ENCODE data around the gene PCMT1.

PCMT1 gene

DNA sequence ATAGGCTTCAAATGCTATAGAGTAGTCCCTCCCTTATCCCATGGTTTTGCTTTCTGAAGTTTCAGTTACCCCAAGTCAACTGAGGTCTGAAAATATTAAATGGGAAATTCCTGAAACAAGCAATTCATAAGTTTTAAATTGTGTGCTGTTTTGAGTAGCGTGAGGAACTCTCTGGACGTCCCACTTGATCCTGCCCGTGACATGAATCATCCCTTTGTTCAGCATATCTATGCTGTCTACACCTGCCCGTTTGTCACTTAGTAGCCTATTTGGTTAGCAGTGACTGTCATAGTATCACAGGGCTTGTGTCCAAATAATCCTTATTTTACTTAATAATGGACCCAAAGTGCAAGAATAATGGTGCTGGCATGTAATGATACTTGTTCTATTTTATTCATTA is 5.0 kb downstream of the PCMT1 start:
- no peak for DNase-seq (ENCODE audit: low read depth in 1 of 2, low spot score in 1 of 2)
- in situ Hi-C loops (cut with HindIII; ENCODE audit: low pct_unique_long_range_greater_than_20kb, low sequenced_read_pairs) = no loop called here
- no peak for TF ChIP-seq JUND (IDR thresholded peaks at IDR 0.05; ENCODE audit: low read depth)

- no peak for TF ChIP-seq JUND (IDR thresholded peaks at IDR 0.05; ENCODE audit: low read depth)
- in situ Hi-C loops (cut with HindIII; ENCODE audit: low pct_unique_long_range_greater_than_20kb, low sequenced_read_pairs) = no loop called here
- peak in 1 of 2 experiments; percentile 5 for DNase-seq (ENCODE audit: low read depth in 1 of 2, low spot score in 1 of 2)
These were observed 6.0 kb downstream of the PCMT1 start for GRCh38 chr6:149755300-149756260.

- no peak for DNase-seq (ENCODE audit: low read depth in 1 of 2, low spot score in 1 of 2)
- TF ChIP-seq JUND (IDR thresholded peaks at IDR 0.05; ENCODE audit: low read depth) = no peak
- in situ Hi-C loops (cut with HindIII; ENCODE audit: low pct_unique_long_range_greater_than_20kb, low sequenced_read_pairs) = no loop called here
These were observed 6.7 kb downstream of the PCMT1 start for GRCh38 chr6:149756261-149756636.

GRCh38 chr6:149761438-149761837 is 11.9 kb downstream of the PCMT1 start:
- no peak for TF ChIP-seq JUND (IDR thresholded peaks at IDR 0.05; ENCODE audit: low read depth)
- DNase-seq (ENCODE audit: low read depth in 1 of 2, low spot score in 1 of 2) = no peak
- in situ Hi-C loops (cut with HindIII; ENCODE audit: low pct_unique_long_range_greater_than_20kb, low sequenced_read_pairs) = no loop called here

DNA sequence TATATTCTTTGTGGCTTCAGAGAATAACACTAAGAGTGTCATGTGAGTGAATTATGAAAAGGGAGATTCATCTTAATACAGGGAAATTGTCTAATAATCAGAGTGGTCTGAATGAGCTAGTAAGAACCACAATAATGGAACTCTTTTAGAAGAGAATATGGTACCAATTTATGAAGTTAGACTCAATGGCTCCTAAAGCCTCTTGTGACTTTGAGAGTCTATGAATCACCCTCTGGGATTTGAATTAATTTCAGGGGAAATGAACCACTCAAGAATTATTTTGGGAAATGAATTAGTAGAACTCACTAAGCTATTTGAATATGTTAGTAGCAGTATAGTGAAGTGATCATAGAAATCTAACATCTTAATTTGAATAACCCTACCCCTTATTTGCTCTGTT is 14.3 kb downstream of the PCMT1 start:
- no peak for DNase-seq (ENCODE audit: low read depth in 1 of 2, low spot score in 1 of 2)
- TF ChIP-seq JUND (IDR thresholded peaks at IDR 0.05; ENCODE audit: low read depth) = no peak
- in situ Hi-C loops (cut with HindIII; ENCODE audit: low pct_unique_long_range_greater_than_20kb, low sequenced_read_pairs) = no loop called here

DNA sequence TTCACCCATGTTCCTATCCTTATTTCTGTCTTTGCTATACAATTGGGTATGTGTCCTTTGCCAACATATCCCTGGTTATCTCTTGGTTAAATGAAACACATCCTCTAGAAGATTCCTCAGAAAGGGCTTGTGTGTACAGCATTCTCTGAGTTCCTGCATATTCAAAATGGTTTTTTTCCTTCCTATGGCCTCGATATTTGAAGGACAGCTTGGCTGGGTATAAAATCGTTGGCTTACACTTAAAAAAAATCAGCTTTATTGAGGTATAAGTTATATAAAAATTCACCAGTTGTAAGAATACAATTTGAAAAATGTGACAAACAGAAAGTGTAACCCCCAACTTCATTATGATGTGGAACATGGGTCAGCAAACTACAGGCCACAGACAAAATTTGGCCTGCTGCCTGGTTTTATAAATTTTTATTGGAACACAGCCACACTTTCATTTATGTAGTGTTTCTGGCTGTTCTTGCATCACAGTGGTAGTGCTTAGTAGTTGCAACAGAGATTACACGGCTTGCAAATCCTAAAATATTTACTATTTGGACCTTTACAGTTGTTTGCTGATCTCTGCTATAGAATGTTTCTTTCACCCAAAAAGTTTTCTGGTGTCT is 16.7 kb downstream of the PCMT1 start:
- in situ Hi-C loops (cut with HindIII; ENCODE audit: low pct_unique_long_range_greater_than_20kb, low sequenced_read_pairs) = no loop called here
- no peak for TF ChIP-seq JUND (IDR thresholded peaks at IDR 0.05; ENCODE audit: low read depth)
- DNase-seq (ENCODE audit: low read depth in 1 of 2, low spot score in 1 of 2) = peak in 1 of 2 experiments; percentile 2

GRCh38 chr6:149769676-149770075 is 20.1 kb downstream of the PCMT1 start:
- no peak for DNase-seq (ENCODE audit: low read depth in 1 of 2, low spot score in 1 of 2)
- in situ Hi-C loops (cut with HindIII; ENCODE audit: low pct_unique_long_range_greater_than_20kb, low sequenced_read_pairs) = no loop called here
- no peak for TF ChIP-seq JUND (IDR thresholded peaks at IDR 0.05; ENCODE audit: low read depth)

DNA sequence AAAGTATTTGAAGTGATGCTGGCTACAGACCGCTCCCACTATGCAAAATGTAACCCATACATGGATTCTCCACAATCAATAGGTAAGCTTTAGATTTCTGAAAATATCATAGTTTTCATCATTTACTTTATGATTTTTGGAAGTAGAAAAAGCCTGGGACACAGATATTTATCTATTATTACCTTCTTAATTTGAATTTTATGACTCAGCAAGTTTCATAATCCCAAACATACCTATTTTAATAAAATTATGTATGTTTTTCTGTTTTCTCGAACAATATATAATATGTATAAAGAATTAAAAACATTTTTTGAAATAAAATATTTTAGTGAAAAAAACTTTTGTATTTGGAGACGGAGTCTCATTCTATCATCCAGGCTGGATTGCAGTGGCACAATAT is 21.6 kb downstream of the PCMT1 start:
- no peak for DNase-seq (ENCODE audit: low read depth in 1 of 2, low spot score in 1 of 2)
- TF ChIP-seq JUND (IDR thresholded peaks at IDR 0.05; ENCODE audit: low read depth) = no peak

GRCh38 chr6:149771925-149772324 is 22.4 kb downstream of the PCMT1 start:
- DNase-seq (ENCODE audit: low read depth in 1 of 2, low spot score in 1 of 2) = no peak
- in situ Hi-C loops (cut with HindIII; ENCODE audit: low pct_unique_long_range_greater_than_20kb, low sequenced_read_pairs) = no loop called here
- TF ChIP-seq JUND (IDR thresholded peaks at IDR 0.05; ENCODE audit: low read depth) = no peak

More for the DNA sequence above, 21.6 kb downstream of the PCMT1 start:
- in situ Hi-C loops (cut with HindIII; ENCODE audit: low pct_unique_long_range_greater_than_20kb, low sequenced_read_pairs) = no loop called here

GRCh38 chr6:149777624-149778023 is 28.1 kb downstream of the PCMT1 start:
- no peak for DNase-seq (ENCODE audit: low read depth in 1 of 2, low spot score in 1 of 2)
- in situ Hi-C loops (cut with HindIII; ENCODE audit: low pct_unique_long_range_greater_than_20kb, low sequenced_read_pairs) = no loop called here
- TF ChIP-seq JUND (IDR thresholded peaks at IDR 0.05; ENCODE audit: low read depth) = no peak

GRCh38 chr6:149779644-149779963 is 30.1 kb downstream of the PCMT1 start:
- no peak for TF ChIP-seq JUND (IDR thresholded peaks at IDR 0.05; ENCODE audit: low read depth)
- in situ Hi-C loops (cut with HindIII; ENCODE audit: low pct_unique_long_range_greater_than_20kb, low sequenced_read_pairs) = no loop called here
- DNase-seq (ENCODE audit: low read depth in 1 of 2, low spot score in 1 of 2) = no peak

GRCh38 chr6:149781715-149782114 is 32.2 kb downstream of the PCMT1 start:
- in situ Hi-C loops (cut with HindIII; ENCODE audit: low pct_unique_long_range_greater_than_20kb, low sequenced_read_pairs) = no loop called here
- TF ChIP-seq JUND (IDR thresholded peaks at IDR 0.05; ENCODE audit: low read depth) = no peak
- no peak for DNase-seq (ENCODE audit: low read depth in 1 of 2, low spot score in 1 of 2)

- in situ Hi-C loops (cut with HindIII; ENCODE audit: low pct_unique_long_range_greater_than_20kb, low sequenced_read_pairs) = no loop called here
- TF ChIP-seq JUND (IDR thresholded peaks at IDR 0.05; ENCODE audit: low read depth) = no peak
- DNase-seq (ENCODE audit: low read depth in 1 of 2, low spot score in 1 of 2) = no peak
These were observed 32.8 kb downstream of the PCMT1 start for GRCh38 chr6:149782337-149782736.

All from T47D (cell line).